SJSA1 (cell line): Measurements from ENCODE around the gene MME. TPM values are rescaled to one million over a fixed set of nuclear protein-coding genes. Genes with fewer than 3 reads are reported as not detected.
"Not testable (repeated sequence)": the region's sequence is repeated elsewhere in the genome, so short reads cannot be mapped to it uniquely, and the experiment has no call there.

Experiments used
- DNase-seq, 2 experiments: peaks; one replicate each; pipeline ENCODE4 v3.0.0-alpha.2; 2015 to 2020; ENCODE audit warnings: low spot score in 2 of 2, low read depth in 1 of 2
- H3K27ac ChIP-seq: fragments of 250-450 bp; sonication (Bioruptor Pico); 2 replicates; pipeline ENCODE4 v1.5.1; 2020; ENCODE audit warnings: mild to moderate bottlenecking, moderate library complexity
- H3K27me3 ChIP-seq: fragments of 250-450 bp; sonication (Bioruptor Pico); replicated peaks from 2 replicates; pipeline ENCODE4 v1.5.1; 2020; ENCODE audit warnings: mild to moderate bottlenecking, moderate library complexity
- H3K36me3 ChIP-seq: fragments of 250-450 bp; sonication (Bioruptor Pico); 2 replicates; pipeline ENCODE4 v1.5.1; 2020; ENCODE audit warnings: mild to moderate bottlenecking
- H3K4me1 ChIP-seq: fragments of 250-450 bp; sonication (Bioruptor Pico); replicated peaks from 2 replicates; pipeline ENCODE4 v1.6.1; 2021; ENCODE audit warnings: mild to moderate bottlenecking
- H3K4me3 ChIP-seq: fragments of 250-450 bp; sonication (Bioruptor Pico); 2 replicates; pipeline ENCODE4 v1.5.1; 2020; ENCODE audit warnings: mild to moderate bottlenecking
- H3K9me3 ChIP-seq: fragments of 250-450 bp; sonication (Bioruptor Pico); replicated peaks from 2 replicates; pipeline ENCODE4 v1.5.1; 2020; ENCODE audit warnings: mild to moderate bottlenecking
- total RNA-seq: library from RNA; depleted of rRNA; stranded (reverse); fragments of >200 nt; shearing (Covaris generic); gene quantifications from 2 replicates; pipeline ENCODE4 v1.2.3, GENCODE V29; 2014

Gene MME
- total RNA-seq, 1 experiment from 2014 or later, result 19.1 TPM

- H3K27ac ChIP-seq, result no peak overlapping the region
- no peaks in the 10 kb centered on the region for H3K36me3 ChIP-seq
- DNase-seq, result no peak
- H3K4me1 ChIP-seq, result no peaks in the 10 kb centered on the region
- H3K9me3 ChIP-seq, result no peaks in the 10 kb centered on the region
- H3K4me3 ChIP-seq, result no peak overlapping the region
- no peaks in the 10 kb centered on the region for H3K27me3 ChIP-seq
Observed at GRCh38 chr3:155096303-155097008, 16.3 kb downstream of the MME start.

DNA sequence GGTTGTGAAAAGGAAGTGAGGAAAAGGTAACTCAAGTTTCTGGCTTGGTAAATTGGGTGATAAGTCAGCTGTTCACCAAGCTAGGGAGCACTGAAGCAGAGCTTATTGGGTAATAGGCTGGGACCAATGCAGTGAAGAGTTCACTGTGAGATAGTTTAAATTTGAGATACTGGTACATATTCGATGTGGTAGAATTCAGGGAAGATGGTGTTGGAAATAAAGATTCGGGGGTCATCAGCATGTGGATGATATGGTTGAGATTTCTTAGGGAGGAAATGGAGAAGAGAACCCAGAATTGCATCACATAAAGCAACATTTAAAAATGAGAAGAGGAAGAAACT lies 16.9 kb downstream of the MME start:
- H3K36me3 ChIP-seq, result no peaks in the 10 kb centered on the region
- no peak overlapping the region for H3K27ac ChIP-seq
- DNase-seq, result no peak
- no peaks in the 10 kb centered on the region for H3K9me3 ChIP-seq
- no peak overlapping the region for H3K4me3 ChIP-seq
- no peaks in the 10 kb centered on the region for H3K27me3 ChIP-seq
- H3K4me1 ChIP-seq, result no peaks in the 10 kb centered on the region

GRCh38 chr3:155101398-155101797 lies 21.3 kb downstream of the MME start:
- no peaks in the 10 kb centered on the region for H3K4me1 ChIP-seq
- no peak overlapping the region for H3K27ac ChIP-seq
- no peaks in the 10 kb centered on the region for H3K27me3 ChIP-seq
- DNase-seq, result no peak
- no peaks in the 10 kb centered on the region for H3K36me3 ChIP-seq
- H3K9me3 ChIP-seq, result no peaks in the 10 kb centered on the region
- no peak overlapping the region for H3K4me3 ChIP-seq

DNA sequence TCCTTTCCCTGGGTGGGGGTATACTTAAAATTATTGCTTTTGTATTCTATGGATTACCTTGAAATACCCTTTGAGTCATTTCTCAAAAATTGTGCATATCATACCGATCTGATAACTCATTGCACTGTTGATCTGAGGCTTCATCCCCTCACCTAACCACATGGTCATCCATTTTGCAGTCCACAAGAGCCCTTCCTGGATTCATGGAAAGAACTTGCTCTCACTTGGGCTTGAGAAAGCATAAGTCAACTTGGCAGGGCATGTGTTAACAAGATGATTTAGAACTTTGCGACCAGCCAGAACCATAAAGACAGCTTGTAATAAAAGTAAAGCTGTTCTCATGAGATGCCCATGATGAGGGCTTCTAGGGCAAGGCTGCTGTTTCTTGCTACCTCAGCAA lies 22.2 kb downstream of the MME start:
- H3K4me1 ChIP-seq, result no peaks in the 10 kb centered on the region
- no peak overlapping the region for H3K27ac ChIP-seq
- no peak overlapping the region for H3K4me3 ChIP-seq
- H3K9me3 ChIP-seq, result no peaks in the 10 kb centered on the region
- no peak for DNase-seq
- no peaks in the 10 kb centered on the region for H3K27me3 ChIP-seq
- no peaks in the 10 kb centered on the region for H3K36me3 ChIP-seq

DNA sequence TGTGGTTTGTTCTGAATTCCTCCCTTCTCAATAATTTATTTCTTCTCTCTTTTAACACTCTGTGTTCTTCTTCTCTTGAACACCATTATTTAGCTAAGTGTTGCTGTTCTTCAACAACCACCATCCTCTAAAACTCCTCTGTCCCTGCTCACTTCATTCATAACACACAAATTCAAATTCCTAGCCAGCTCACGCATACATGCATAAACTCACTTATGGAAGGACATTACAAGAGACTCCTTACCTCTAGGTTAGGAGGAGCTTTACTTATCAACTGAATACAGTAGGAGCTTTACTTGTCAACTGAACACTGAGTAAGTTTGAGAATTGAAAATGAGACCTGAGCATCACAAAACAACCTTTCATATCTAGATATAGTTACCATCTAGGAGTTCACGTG lies 23.6 kb downstream of the MME start:
- Histone ChIP-seq H3K36me3 (no peaks in the 10 kb centered on the region), H3K27me3 (no peaks in the 10 kb centered on the region), H3K4me3 (no peak overlapping the region), H3K27ac (no peak overlapping the region), H3K9me3 (no peaks in the 10 kb centered on the region), H3K4me1 (no peaks in the 10 kb centered on the region)
- DNase-seq, result no peak

DNA sequence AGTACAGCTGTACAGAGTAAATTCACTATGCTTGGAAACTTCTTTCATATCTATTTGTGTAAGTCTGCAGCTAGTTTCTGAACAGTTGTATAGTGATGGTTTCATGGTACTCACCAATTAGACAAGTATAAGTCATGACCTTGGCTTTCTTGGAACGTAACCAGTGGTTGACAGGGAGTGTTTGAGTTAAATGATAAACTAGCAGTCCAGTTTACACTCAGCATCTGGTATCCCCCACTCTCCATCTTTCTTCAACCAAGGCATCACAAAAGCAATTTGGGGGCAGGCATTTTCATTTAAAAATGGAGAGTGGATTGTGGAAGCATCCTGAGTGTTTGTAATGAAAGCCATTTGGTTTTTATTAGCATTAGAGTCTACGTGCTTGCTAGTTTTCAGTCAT lies 26.0 kb downstream of the MME start:
- Histone ChIP-seq H3K27ac (no peak overlapping the region), H3K36me3 (no peaks in the 10 kb centered on the region), H3K4me3 (no peak overlapping the region), H3K9me3 (no peaks in the 10 kb centered on the region), H3K4me1 (no peaks in the 10 kb centered on the region), H3K27me3 (no peaks in the 10 kb centered on the region)
- no peak for DNase-seq

DNA sequence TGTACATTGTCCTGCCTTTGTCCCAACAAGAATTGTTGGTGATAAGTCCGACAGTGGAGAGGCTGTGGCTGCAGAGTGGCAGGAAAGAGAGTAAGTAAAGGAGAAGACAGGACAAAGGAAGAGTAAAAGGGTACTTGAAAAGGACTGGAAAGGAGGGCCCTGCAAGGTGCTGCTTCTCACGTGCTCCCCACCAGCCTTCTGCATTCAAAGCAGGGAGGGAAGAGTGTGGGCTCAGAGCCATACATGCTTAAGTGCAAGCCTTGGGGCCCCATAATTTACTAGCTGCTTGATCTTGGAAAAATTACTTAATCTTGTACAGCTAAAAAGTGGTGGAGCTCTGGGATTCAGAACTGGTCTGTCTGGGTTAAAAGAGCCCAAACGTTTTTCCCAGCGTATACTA lies 29.9 kb downstream of the MME start:
- no peaks in the 10 kb centered on the region for H3K9me3 ChIP-seq
- no peaks in the 10 kb centered on the region for H3K27me3 ChIP-seq
- H3K36me3 ChIP-seq, result no peaks in the 10 kb centered on the region
- H3K4me1 ChIP-seq, result no peaks in the 10 kb centered on the region
- DNase-seq, result no peak
- H3K4me3 ChIP-seq, result no peak overlapping the region
- H3K27ac ChIP-seq, result no peak overlapping the region

DNA sequence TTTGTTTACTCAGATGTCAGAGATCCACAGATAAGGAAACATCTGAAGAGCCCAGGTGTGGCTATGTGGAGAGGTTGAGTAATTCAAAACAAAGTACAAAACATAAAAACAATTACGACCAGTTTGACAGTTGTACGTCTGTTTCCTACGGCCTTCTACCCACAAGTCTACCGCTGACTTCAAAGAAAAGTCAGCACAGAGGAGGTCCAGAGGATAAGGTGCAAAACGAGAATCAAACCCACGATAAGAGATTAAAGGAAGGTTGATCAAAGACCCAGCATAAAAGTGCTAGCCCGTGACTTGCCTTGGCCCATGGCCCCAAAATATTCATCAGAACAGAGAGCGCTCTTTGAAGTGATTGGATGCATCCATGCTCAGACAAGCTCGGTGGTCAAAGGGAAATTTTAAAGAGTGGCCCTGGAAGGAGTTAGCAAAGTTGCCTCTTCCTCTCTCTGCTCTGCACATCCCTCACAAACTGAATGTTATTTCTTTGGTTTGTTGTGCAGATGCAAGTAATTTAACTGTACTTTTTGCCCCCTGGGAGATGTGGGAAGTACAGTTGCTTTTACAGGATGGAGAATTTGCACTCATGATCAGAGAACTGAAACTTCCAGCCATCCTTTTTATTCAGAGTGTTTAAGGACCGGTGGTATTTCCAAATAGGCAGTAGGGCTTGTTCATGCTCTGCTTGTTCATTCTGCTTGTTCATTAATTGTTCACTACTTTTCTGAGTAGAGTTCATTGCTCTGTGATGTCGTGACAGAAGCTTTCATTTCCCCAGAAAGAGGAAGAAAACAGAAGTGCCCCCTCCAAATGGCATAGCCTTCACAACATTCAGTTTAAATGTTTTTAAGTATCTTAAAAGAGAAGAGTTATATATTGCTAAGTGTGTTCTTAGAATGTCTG lies 31.1 kb downstream of the MME start:
- H3K27ac ChIP-seq, result no peak overlapping the region
- no peaks in the 10 kb centered on the region for H3K36me3 ChIP-seq
- H3K27me3 ChIP-seq, result no peaks in the 10 kb centered on the region
- DNase-seq, result no peak
- no peaks in the 10 kb centered on the region for H3K9me3 ChIP-seq
- H3K4me1 ChIP-seq, result no peaks in the 10 kb centered on the region
- no peak overlapping the region for H3K4me3 ChIP-seq

GRCh38 chr3:155111971-155112370 lies 31.9 kb downstream of the MME start:
- Histone ChIP-seq H3K27ac (no peak overlapping the region), H3K36me3 (no peaks in the 10 kb centered on the region), H3K4me3 (no peak overlapping the region), H3K4me1 (no peaks in the 10 kb centered on the region), H3K27me3 (no peaks in the 10 kb centered on the region), H3K9me3 (no peaks in the 10 kb centered on the region)
- no peak for DNase-seq

GRCh38 chr3:155112661-155113389 lies 32.7 kb downstream of the MME start:
- Histone ChIP-seq H3K36me3 (no peaks in the 10 kb centered on the region), H3K4me3 (no peak overlapping the region), H3K27ac (no peak overlapping the region), H3K4me1 (no peaks in the 10 kb centered on the region), H3K9me3 (no peaks in the 10 kb centered on the region), H3K27me3 (no peaks in the 10 kb centered on the region)
- DNase-seq, result no peak

DNA sequence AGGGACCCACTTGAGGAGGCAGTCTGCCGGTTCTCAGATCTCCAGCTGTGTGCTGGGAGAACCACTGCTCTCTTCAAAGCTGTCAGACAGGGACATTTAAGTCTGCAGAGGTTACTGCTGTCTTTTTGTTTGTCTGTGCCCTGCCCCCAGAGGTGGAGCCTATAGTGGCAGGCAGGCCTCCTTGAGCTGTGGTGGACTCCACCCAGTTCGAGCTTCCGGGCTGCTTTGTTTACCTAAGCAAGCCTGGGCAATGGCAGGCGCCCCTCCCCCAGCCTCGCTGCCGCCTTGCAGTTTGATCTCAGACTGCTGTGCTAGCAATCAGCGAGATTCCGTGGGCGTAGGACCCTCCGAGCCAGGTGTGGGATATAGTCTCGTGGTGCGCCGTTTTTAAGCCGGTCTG lies 44.6 kb downstream of the MME start:
- DNase-seq, H3K27ac ChIP-seq, H3K27me3 ChIP-seq, H3K4me1 ChIP-seq, H3K36me3 ChIP-seq, H3K4me3 ChIP-seq, H3K9me3 ChIP-seq: not testable (repeated sequence)

GRCh38 chr3:155129396-155129795 lies 49.3 kb downstream of the MME start:
- Histone ChIP-seq H3K27me3 (no peaks in the 10 kb centered on the region), H3K4me1 (no peaks in the 10 kb centered on the region), H3K9me3 (no peaks in the 10 kb centered on the region), H3K36me3 (no peaks in the 10 kb centered on the region), H3K27ac (no peak overlapping the region), H3K4me3 (no peak overlapping the region)
- DNase-seq, result no peak

DNA sequence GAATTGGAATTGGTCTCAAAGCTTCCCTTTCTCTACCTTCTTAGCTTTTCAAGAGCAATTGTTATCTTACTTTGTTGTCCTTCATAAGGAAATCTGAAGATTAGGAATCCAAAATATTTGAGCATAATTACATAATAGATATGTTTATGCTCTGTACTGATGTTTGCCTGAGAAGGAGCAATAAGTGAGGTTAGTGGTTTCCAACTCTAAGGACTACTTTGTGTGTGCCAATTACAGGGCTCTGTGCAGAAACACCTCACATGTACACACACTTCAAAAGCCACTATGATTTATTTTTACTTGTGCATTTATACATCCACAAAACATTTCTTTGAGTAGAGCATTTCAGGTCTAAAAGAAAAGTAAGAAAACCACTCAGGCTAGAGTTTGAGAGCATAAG lies 49.9 kb downstream of the MME start:
- H3K27ac ChIP-seq, result no peak overlapping the region
- H3K27me3 ChIP-seq, result no peaks in the 10 kb centered on the region
- H3K36me3 ChIP-seq, result no peaks in the 10 kb centered on the region
- H3K4me3 ChIP-seq, result no peak overlapping the region
- no peaks in the 10 kb centered on the region for H3K9me3 ChIP-seq
- no peaks in the 10 kb centered on the region for H3K4me1 ChIP-seq
- DNase-seq, result no peak

- DNase-seq, result no peak
- H3K27ac ChIP-seq, result no peak overlapping the region
- H3K4me1 ChIP-seq, result no peaks in the 10 kb centered on the region
- H3K36me3 ChIP-seq, result no peaks in the 10 kb centered on the region
- H3K9me3 ChIP-seq, result no peaks in the 10 kb centered on the region
- no peaks in the 10 kb centered on the region for H3K27me3 ChIP-seq
- H3K4me3 ChIP-seq, result no peak overlapping the region
Observed at GRCh38 chr3:155131104-155131503, 51.0 kb downstream of the MME start.
